K562 (cell line): ENCODE results near the gene SAT1. TPM values are rescaled to one million over a fixed set of nuclear protein-coding genes. Genes with fewer than 3 reads are reported as not detected.

ENCODE experiments used
- CBX5 ChIP-seq: IDR thresholded peaks from 2 replicates; pipeline ENCODE4 v1.6.1; 2014; ENCODE audit warnings: low read depth, borderline replicate concordance
- ELK1 ChIP-seq: sonication (generic); formaldehyde crosslinking; IDR thresholded peaks from 2 replicates; pipeline ENCODE4 v1.8.1; 2022; ENCODE audit warnings: missing genetic modification reagents
- FIP1L1 ChIP-seq: fragments of 200-400 bp; formaldehyde crosslinking; IDR thresholded peaks from 2 replicates; pipeline ENCODE4 v1.6.1; 2018; ENCODE audit warnings: mild to moderate bottlenecking, low read depth, low read length; ENCODE audit not compliant: poor library complexity, severe bottlenecking
- FOXJ3 ChIP-seq: sonication (generic); formaldehyde crosslinking; IDR thresholded peaks from 2 replicates; pipeline ENCODE4 v1.4.0; 2020; ENCODE audit warnings: mild to moderate bottlenecking, missing genetic modification reagents
- GTF2E2 ChIP-seq: fragments of 200-800 bp; sonication (Bioruptor generic); IDR thresholded peaks from 2 replicates; pipeline ENCODE4 v1.6.1; 2016; ENCODE audit warnings: missing genetic modification characterization, missing compliant biosample characterization
- MAZ ChIP-seq, 2 experiments: fragments of 450-650 bp in 1 of 2; sonication (generic) in 1 of 2; formaldehyde crosslinking; IDR thresholded peaks in 1 of 2; conservative IDR thresholded peaks in 1 of 2; 2 replicates each; pipeline versions ENCODE4 v1.4.0 to v1.5.0; 2020; ENCODE audit warnings: mild to moderate bottlenecking in 1 of 2, missing genetic modification reagents in 1 of 2
- MITF ChIP-seq: IDR thresholded peaks from 2 replicates; pipeline ENCODE4 v1.6.1; 2014; ENCODE audit warnings: antibody characterized with exemption
- MTA1 ChIP-seq: fragments of 450-650 bp; IDR thresholded peaks from 2 replicates; pipeline ENCODE4 v1.6.1; 2017; ENCODE audit warnings: borderline replicate concordance
- MYBL2 ChIP-seq, 2 experiments: fragments of 450-650 bp in 1 of 2; sonication (generic) in 1 of 2; formaldehyde crosslinking in 1 of 2; IDR thresholded peaks; 2 replicates each; pipeline versions ENCODE4 v1.6.1 to v1.8.1; 2017 to 2022; ENCODE audit warnings: borderline replicate concordance in 1 of 2, inconsistent platforms in 1 of 2, low read depth in 1 of 2, mild to moderate bottlenecking in 1 of 2, missing genetic modification reagents in 1 of 2, moderate library complexity in 1 of 2
- NEUROD1 ChIP-seq: fragments of 150-350 bp; IDR thresholded peaks from 2 replicates; pipeline ENCODE4 v1.6.1; 2014; ENCODE audit warnings: borderline replicate concordance, low read length, low read depth; ENCODE audit not compliant: partially characterized antibody
- PRPF4 ChIP-seq: fragments of 200-400 bp; formaldehyde crosslinking; IDR thresholded peaks from one replicate; pipeline ENCODE4 v1.6.1; 2017; ENCODE audit warnings: low read length, low read depth, mild to moderate bottlenecking; ENCODE audit not compliant: insufficient read depth, poor library complexity, severe bottlenecking
- RNF2 ChIP-seq: sonication (generic); IDR thresholded peaks from 2 replicates; pipeline ENCODE4 v1.6.1; 2016
- SAP30 ChIP-seq: fragments of 200-600 bp; sonication (generic); IDR thresholded peaks from 2 replicates; pipeline ENCODE4 v1.6.1; 2012; ENCODE audit warnings: borderline replicate concordance, low read depth, mild to moderate bottlenecking, moderate library complexity, low read length, control low read depth, inconsistent platforms; ENCODE audit not compliant: insufficient read depth, poor library complexity, severe bottlenecking
- SRF ChIP-seq, 2 experiments: fragments of 250-450, 450-650 bp in 1 of 2; sonication (Bioruptor Pico) in 1 of 2; sonication (generic) in 1 of 2; formaldehyde crosslinking; IDR thresholded peaks; 2 replicates each; pipeline versions ENCODE4 v1.5.0 to v1.5.1; 2020 to 2022; ENCODE audit warnings: mild to moderate bottlenecking in 1 of 2, missing genetic modification reagents in 1 of 2
- TAF7 ChIP-seq: fragments of 450-650 bp; IDR thresholded peaks from 2 replicates; pipeline ENCODE4 v1.6.1; 2016; ENCODE audit warnings: missing genetic modification characterization, missing compliant biosample characterization
- TCFL5 ChIP-seq: fragments of 250-450 bp; sonication (Bioruptor Pico); conservative IDR thresholded peaks from 2 replicates; pipeline ENCODE4 v1.6.1; 2021; ENCODE audit warnings: mild to moderate bottlenecking, moderate library complexity, matching md5 sums
- TEAD1 ChIP-seq, 2 experiments: fragments of 450-650 bp in 1 of 2; sonication (generic) in 1 of 2; formaldehyde crosslinking; IDR thresholded peaks; 2 replicates each; pipeline versions ENCODE4 v1.4.0 to v1.8.0; 2020 to 2022; ENCODE audit warnings: mild to moderate bottlenecking in 2 of 2, missing genetic modification reagents in 1 of 2
- ZFP36 ChIP-seq: fragments of 150-350 bp; IDR thresholded peaks from 2 replicates; pipeline ENCODE4 v1.6.1; 2018; ENCODE audit warnings: low read length, low read depth; ENCODE audit not compliant: partially characterized antibody
- ZFP91 ChIP-seq: sonication (generic); formaldehyde crosslinking; IDR thresholded peaks from 2 replicates; pipeline ENCODE4 v1.8.0; 2022; ENCODE audit warnings: mild to moderate bottlenecking, missing genetic modification reagents
- polyA plus RNA-seq, 8 experiments: library from polyadenylated mRNA; depleted of rRNA in 4 of 8; stranded (reverse) in 5 of 8; unstranded in 3 of 8; fragments of >200 nt; fragmentation: Nextera tagmentation in 2 of 8; fragmentation: Illumina TruSeq in 1 of 8; extraction: Ambion mirVana in 2 of 8; extraction: Trizol in 1 of 8; gene quantifications; 2 replicates each; pipeline versions ENCODE4 v1.2.1 to v1.2.3, GENCODE V29; 2011 to 2014; ENCODE audit warnings: inconsistent platforms in 1 of 8, missing spikeins in 1 of 8
- total RNA-seq, 7 experiments: library from RNA; depleted of rRNA in 6 of 7; stranded (reverse); fragments of >200 nt in 6 of 7; fragmentation: Illumina TruSeq in 2 of 7; extraction: Trizol in 2 of 7; gene quantifications; 2 replicates each; pipeline versions ENCODE4 v1.2.1 to v1.2.3, GENCODE V29; 2011 to 2021; ENCODE audit warnings: low replicate concordance in 1 of 7
- TF ChIP-seq, protein P1 (sequence below): sonication (generic); formaldehyde crosslinking; IDR thresholded peaks from 2 replicates; pipeline ENCODE4 v1.8.0; 2022; ENCODE audit warnings: mild to moderate bottlenecking, low read depth, missing genetic modification reagents

SAT1 gene
- total and polyA plus RNA-seq, 9 of the 15 experiments (the other 6 are each of a cell fraction or from before 2014, with no cell fraction given) = 47.4 to 194 (median 74.1) TPM

DNA sequence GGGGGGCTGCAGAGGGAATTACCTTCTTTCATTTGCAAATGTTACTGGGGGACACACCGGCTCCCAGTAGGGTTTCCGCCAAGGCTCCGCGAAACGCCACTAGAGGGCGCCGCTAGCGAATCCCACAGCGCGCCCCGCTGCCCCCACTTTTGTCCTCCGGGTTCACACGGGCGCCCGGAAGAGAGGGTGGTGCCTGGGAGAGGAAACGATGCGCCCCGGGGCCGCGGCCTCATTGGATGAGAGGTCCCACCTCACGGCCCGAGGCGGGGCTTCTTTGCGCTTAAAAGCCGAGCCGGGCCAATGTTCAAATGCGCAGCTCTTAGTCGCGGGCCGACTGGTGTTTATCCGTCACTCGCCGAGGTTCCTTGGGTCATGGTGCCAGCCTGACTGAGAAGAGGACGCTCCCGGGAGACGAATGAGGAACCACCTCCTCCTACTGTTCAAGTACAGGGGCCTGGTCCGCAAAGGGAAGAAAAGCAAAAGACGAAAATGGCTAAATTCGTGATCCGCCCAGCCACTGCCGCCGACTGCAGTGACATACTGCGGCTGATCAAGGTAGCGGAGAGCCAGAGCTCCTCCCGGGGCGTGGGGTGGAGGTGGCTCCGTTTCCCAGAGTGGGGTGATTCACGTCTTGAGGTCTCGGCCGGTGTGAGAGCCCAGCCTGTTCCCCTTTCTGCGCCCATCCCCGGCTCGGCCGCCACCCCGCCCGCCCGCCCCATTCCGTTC lies at the start of gene SAT1 (continued):
- TF ChIP-seq CBX5 = no peak
- TF ChIP-seq FIP1L1 = peak; percentile 42
- peak; percentile 67 to 90 for TF ChIP-seq MAZ (CRISPR knock-in tag; conservative IDR thresholded peaks at IDR 0.05 in 1 of 2, IDR thresholded peaks at IDR 0.05 in 1 of 2)
- TF ChIP-seq MYBL2 (IDR thresholded peaks at IDR 0.05; ENCODE audit: low read depth) = no peak
- TF ChIP-seq MYBL2 (CRISPR knock-in tag; IDR thresholded peaks at IDR 0.05; ENCODE audit: borderline replicate concordance) = no peak
- TF ChIP-seq ZFP91 (CRISPR knock-in tag) = no peak
- peak; percentile 19; the same call in 1 of the 2 replicates for TF ChIP-seq MTA1
- peak; percentile 45 for TF ChIP-seq NEUROD1
- TF ChIP-seq, protein P1, sequence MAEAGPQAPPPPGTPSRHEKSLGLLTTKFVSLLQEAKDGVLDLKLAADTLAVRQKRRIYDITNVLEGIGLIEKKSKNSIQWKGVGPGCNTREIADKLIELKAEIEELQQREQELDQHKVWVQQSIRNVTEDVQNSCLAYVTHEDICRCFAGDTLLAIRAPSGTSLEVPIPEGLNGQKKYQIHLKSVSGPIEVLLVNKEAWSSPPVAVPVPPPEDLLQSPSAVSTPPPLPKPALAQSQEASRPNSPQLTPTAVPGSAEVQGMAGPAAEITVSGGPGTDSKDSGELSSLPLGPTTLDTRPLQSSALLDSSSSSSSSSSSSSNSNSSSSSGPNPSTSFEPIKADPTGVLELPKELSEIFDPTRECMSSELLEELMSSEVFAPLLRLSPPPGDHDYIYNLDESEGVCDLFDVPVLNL (CRISPR knock-in tag) = no peak
- TF ChIP-seq TAF7 (tag) = peak; percentile 68
- no peak for TF ChIP-seq TCFL5 (CRISPR knock-in tag)
- no peak for TF ChIP-seq FOXJ3 (CRISPR knock-in tag)
- peak; percentile 58 for TF ChIP-seq PRPF4
- TF ChIP-seq RNF2 = peak; percentile 57; the same call in 1 of the 2 replicates
- TF ChIP-seq ELK1 (CRISPR knock-in tag) = no peak
- TF ChIP-seq TEAD1 (CRISPR knock-in tag; IDR thresholded peaks at IDR 0.05) = peak in 1 of 2 experiments; percentile 83; a peak in 2 of 4 replicates
- TF ChIP-seq MITF = no peak
- 0 out of 4 replicates have a peak, but pooled peaks of 1 of the 2 experiments have one; percentile 21 for TF ChIP-seq SRF (CRISPR knock-in tag; IDR thresholded peaks at IDR 0.05)
- peak; percentile 48 for TF ChIP-seq SAP30
- no peak for TF ChIP-seq ZFP36
- TF ChIP-seq GTF2E2 (tag) = peak; percentile 85
